Upper lobe of right lung (tissue), 1 donor: ENCODE measurements around the gene EIF4E. TPM values are rescaled to one million over a fixed set of nuclear protein-coding genes. Genes with fewer than 3 reads are reported as not detected.

Experiments
- ATAC-seq: fragments of 200-7000 bp; cut with Tn5 transposase; one replicate; pipeline ENCODE4 v1.9.1; 2020; ENCODE audit warnings: mild to moderate bottlenecking, moderate library complexity
- DNase-seq: peaks from one replicate; pipeline ENCODE4 v3.0.0-alpha.2; 2020
- H3K27ac ChIP-seq: fragments of 200-600 bp; one replicate; pipeline ENCODE4 v1.8.0; 2022
- H3K27me3 ChIP-seq: fragments of 200-600 bp; one replicate; pipeline ENCODE4 v1.8.0; 2022; ENCODE audit warnings: mild to moderate bottlenecking
- H3K36me3 ChIP-seq: fragments of 200-600 bp; one replicate; pipeline ENCODE4 v1.8.0; 2022
- H3K4me1 ChIP-seq: fragments of 200-600 bp; one replicate; pipeline ENCODE4 v1.8.0; 2022
- H3K4me3 ChIP-seq: fragments of 200-600 bp; one replicate; pipeline ENCODE4 v1.8.0; 2022; ENCODE audit warnings: mild to moderate bottlenecking
- H3K9me3 ChIP-seq: fragments of 200-600 bp; one replicate; pipeline ENCODE4 v1.8.0; 2022
- intact Hi-C: fragments of 100-400 bp; cut with DNase I; formaldehyde crosslinking; loops from one replicate; pipeline ENCODE4 v1.11.0; 2022
- total RNA-seq: library from RNA; stranded (reverse); fragmentation: NEBNext Ultra II Directional; extraction: Animal tissue kit (Norgen Biotek cat#: 25700); gene quantifications from one replicate; pipeline ENCODE4 v1.2.1, GENCODE V29; 2021
- TF ChIP-seq, protein P1 (sequence below): fragments of 200-600 bp; IDR thresholded peaks from one replicate; pipeline ENCODE4 v1.8.0; 2022; ENCODE audit warnings: antibody characterized with exemption
- donor health status: DM: no; HTN: yes; CAD: no; lungs with severe emphysema.

EIF4E gene
- total RNA-seq, 1 donor from 2014 or later: 58.6 TPM

DNA sequence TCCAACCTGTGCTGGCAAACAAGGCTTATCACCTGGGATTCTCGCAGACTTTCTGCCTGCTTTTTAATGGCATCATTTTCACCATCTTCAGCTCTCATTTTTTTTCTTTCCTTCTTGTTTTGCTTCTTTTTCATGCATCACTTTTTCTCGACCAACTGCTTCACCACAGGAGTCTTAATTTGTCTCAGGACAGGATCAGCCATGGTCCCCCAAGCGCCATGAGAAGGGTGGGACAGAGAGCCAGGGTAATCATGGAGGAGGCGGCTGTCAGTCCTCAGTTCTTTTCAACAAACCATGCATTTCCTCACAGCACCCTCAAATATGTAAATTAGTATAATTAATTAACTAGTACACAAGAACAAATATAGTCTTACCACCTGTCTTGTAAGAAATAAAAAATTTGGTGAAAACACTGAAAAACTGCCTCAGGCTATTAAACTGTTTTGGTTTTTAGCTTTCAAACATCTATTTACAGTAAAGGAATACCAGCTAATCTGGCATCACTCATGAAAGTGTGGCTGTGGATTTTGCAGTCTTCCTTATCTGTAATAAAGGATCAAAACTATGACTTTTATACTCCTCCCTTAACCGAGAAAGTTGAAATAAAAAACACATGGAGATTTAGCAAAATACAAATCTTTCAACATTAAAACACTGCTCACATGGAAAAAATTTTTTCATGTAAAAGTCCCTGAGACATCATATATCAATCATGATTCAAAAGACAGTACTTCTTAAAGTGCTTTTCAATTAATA, 19.1 kb downstream of the EIF4E start:
- TF ChIP-seq, protein P1, sequence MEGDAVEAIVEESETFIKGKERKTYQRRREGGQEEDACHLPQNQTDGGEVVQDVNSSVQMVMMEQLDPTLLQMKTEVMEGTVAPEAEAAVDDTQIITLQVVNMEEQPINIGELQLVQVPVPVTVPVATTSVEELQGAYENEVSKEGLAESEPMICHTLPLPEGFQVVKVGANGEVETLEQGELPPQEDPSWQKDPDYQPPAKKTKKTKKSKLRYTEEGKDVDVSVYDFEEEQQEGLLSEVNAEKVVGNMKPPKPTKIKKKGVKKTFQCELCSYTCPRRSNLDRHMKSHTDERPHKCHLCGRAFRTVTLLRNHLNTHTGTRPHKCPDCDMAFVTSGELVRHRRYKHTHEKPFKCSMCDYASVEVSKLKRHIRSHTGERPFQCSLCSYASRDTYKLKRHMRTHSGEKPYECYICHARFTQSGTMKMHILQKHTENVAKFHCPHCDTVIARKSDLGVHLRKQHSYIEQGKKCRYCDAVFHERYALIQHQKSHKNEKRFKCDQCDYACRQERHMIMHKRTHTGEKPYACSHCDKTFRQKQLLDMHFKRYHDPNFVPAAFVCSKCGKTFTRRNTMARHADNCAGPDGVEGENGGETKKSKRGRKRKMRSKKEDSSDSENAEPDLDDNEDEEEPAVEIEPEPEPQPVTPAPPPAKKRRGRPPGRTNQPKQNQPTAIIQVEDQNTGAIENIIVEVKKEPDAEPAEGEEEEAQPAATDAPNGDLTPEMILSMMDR: no peak
- ATAC-seq (no peak), DNase-seq (no peak)
- Histone ChIP-seq H3K4me1 (peaks cover 10% of the 10 kb centered on the region), H3K36me3 (no peaks in the 10 kb centered on the region), H3K4me3 (no peak overlapping the region), H3K27ac (no peak overlapping the region), H3K27me3 (no peaks in the 10 kb centered on the region), H3K9me3 (no peaks in the 10 kb centered on the region)
- intact Hi-C loops: no loop called here

DNA sequence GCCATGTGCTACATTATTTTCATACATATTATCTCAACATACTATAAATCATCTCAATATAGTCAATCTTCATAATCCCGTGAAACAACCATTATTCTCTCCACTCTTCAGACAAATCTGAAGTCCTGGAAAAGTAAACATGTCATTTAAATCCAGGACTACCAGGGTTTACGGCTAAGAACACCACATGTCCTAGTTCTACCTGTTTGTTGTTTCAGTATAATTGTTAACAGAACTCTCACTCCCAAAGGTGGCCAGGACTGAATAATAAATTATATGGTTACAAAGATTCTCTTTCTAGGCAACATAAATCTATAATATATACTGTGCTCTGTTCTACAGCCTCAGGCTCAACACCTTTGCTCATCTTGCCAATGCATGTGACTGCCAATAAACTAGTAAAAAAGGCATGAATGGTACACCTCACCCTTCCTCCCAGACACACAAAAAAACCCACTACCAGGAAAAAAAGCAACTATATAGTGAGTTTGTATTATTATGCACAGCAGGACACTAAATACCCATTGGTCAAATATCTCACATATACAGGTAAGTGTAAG, 20.1 kb downstream of the EIF4E start:
- ATAC-seq (no peak), DNase-seq (no peak)
- H3K27ac ChIP-seq: no peak overlapping the region
- TF ChIP-seq, protein P1: no peak
- H3K9me3 ChIP-seq: no peaks in the 10 kb centered on the region
- H3K4me3 ChIP-seq: no peak overlapping the region
- intact Hi-C loops: no loop called here
- peaks cover 10% of the 10 kb centered on the region for H3K4me1 ChIP-seq
- H3K27me3 ChIP-seq: no peaks in the 10 kb centered on the region
- H3K36me3 ChIP-seq: no peaks in the 10 kb centered on the region

DNA sequence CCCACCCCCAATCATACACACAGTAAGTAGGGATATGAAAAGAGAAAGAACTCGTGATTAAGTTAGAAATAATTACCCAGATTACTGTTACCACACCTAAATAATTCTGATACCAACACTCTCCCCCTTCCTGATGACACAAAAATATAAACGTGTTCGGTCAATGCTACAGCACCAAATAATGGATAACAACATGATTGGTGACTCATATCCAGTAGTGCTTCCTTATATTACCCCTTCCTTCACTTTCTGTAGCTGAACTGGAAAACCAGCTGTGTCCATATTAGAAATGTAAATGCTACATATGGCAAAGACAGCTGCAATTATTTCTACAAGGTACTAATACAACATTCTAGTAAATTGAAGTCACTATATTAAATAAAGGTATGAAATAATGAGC, 20.8 kb downstream of the EIF4E start:
- peaks cover 10% of the 10 kb centered on the region for H3K4me1 ChIP-seq

DNA sequence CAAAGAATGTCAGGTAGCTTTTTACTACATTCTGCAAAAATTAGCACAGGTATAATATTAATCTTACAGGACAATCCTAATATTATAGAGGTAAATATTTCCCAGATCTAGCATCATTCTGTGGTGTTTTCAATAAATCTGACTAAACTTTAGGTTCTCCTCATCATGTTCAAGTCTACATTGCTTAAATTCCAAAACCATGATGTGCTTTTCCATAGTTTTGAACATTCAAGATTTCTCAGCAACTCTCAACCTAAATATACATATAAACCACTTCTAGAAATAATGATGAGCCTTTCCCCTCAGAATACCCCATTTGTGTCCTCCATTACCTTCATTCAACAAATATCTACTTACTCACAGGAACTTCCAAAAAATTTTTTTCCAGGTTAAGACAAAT, 23.1 kb downstream of the EIF4E start:
- TF ChIP-seq, protein P1: no peak
- intact Hi-C loops: no loop called here
- Histone ChIP-seq H3K27me3 (no peaks in the 10 kb centered on the region), H3K4me3 (no peak overlapping the region), H3K36me3 (peaks cover 9% of the 10 kb centered on the region), H3K27ac (no peak overlapping the region), H3K9me3 (no peaks in the 10 kb centered on the region), H3K4me1 (peaks cover 10% of the 10 kb centered on the region)
- no peak for ATAC-seq
- no peak for DNase-seq

More for the DNA sequence above, 20.8 kb downstream of the EIF4E start:
- no peaks in the 10 kb centered on the region for H3K9me3 ChIP-seq
- H3K27me3 ChIP-seq: no peaks in the 10 kb centered on the region
- DNase-seq (no peak), ATAC-seq (no peak)
- H3K4me3 ChIP-seq: no peak overlapping the region
- no peaks in the 10 kb centered on the region for H3K36me3 ChIP-seq
- H3K27ac ChIP-seq: no peak overlapping the region
- TF ChIP-seq, protein P1: no peak
- intact Hi-C loops: no loop called here

DNA sequence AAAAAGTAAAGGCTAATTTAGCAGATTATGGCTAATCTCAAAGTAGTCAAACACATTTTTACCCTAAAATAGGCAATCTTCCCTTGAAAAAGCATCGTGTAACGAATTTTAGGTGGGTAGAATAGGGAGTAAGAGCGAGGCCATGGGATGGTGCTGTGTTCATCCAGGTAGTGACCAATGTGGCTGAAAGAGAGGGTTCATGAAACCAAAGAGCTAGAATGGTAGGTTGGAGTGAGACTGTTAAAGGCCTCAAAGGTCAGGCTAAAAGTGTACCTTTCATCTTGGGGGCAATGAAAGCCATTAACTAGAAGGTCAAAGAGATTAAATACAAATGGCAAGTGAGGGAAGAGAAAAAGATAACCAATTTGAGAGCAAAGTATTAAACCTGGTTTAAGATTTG, 23.6 kb downstream of the EIF4E start:
- Histone ChIP-seq H3K9me3 (no peaks in the 10 kb centered on the region), H3K27ac (no peak overlapping the region), H3K4me1 (peaks cover 10% of the 10 kb centered on the region), H3K4me3 (no peak overlapping the region), H3K36me3 (peaks cover 13% of the 10 kb centered on the region), H3K27me3 (no peaks in the 10 kb centered on the region)
- no peak for DNase-seq
- TF ChIP-seq, protein P1: no peak
- intact Hi-C loops: no loop called here
- no peak for ATAC-seq
